ENCODE measurements around the gene STMN3. TPM values are rescaled to one million over a fixed set of nuclear protein-coding genes. Genes with fewer than 3 reads are reported as not detected.
"Not testable (repeated sequence)": the region's sequence is repeated elsewhere in the genome, so short reads cannot be mapped to it uniquely, and the experiment has no call there.

STMN3 gene
- total and polyA plus RNA-seq, 2 of the 8 experiments (the other 6 are each of a cell fraction or from before 2014, with no cell fraction given) = 51.5 to 63.1 TPM

- H3K4me3 ChIP-seq (ENCODE audit: extremely low read depth in 1 of 4, insufficient read depth in 2 of 4, low read depth in 3 of 4, low read length in 4 of 4); H4K91ac ChIP-seq (replicated peaks; ENCODE audit: insufficient read length, low read length); H4K5ac ChIP-seq (ENCODE audit: insufficient read length, low read depth, low read length); H2BK120ac ChIP-seq (replicated peaks; ENCODE audit: low read depth, low read length); FAIRE-seq; H3K27ac ChIP-seq (ENCODE audit: low read depth, low read length); H3K4ac ChIP-seq (replicated peaks; ENCODE audit: insufficient read length, low read depth, low read length); DNase-seq (ENCODE audit: low read depth in 1 of 2, low spot score in 2 of 2); H3K18ac ChIP-seq (ENCODE audit: extremely low read depth, low read length); H2BK20ac ChIP-seq (ENCODE audit: low read length); H2BK12ac ChIP-seq (ENCODE audit: low read depth, low read length); H2AK5ac ChIP-seq (ENCODE audit: low read depth, low read length); H3K79me2 ChIP-seq (ENCODE audit: control insufficient read depth in 1 of 2, insufficient read depth in 2 of 2, low read length in 2 of 2); H3K23ac ChIP-seq (ENCODE audit: insufficient read length); H4K20me1 ChIP-seq (replicated peaks in 1 of 2; ENCODE audit: control insufficient read depth in 1 of 2, insufficient read depth in 2 of 2, low read length in 2 of 2); H3K79me1 ChIP-seq (ENCODE audit: low read depth, low read length); H3K9ac ChIP-seq (replicated peaks in 1 of 4; ENCODE audit: extremely low read depth in 1 of 4, low read depth in 3 of 4, low read length in 3 of 4); H2BK5ac ChIP-seq (ENCODE audit: low read depth, low read length); H3K9me3 ChIP-seq (ENCODE audit: insufficient read depth in 2 of 2, low read depth in 1 of 2, low read length in 1 of 2); H2AFZ ChIP-seq (ENCODE audit: low read length); H3K36me3 ChIP-seq (ENCODE audit: control insufficient read depth in 2 of 4, insufficient read depth in 4 of 4, low read length in 3 of 4); H2BK15ac ChIP-seq (ENCODE audit: low read length); H3K56ac ChIP-seq (replicated peaks; ENCODE audit: insufficient read length, low read depth, low read length); POLR2A ChIA-PET (ENCODE audit: partially characterized antibody); H3K27me3 ChIP-seq (replicated peaks in 1 of 4; ENCODE audit: control insufficient read depth in 3 of 4, extremely low read depth in 1 of 4, insufficient read depth in 3 of 4, low read length in 3 of 4); H4K8ac ChIP-seq (ENCODE audit: extremely low read depth, insufficient read depth, low read length); H3K23me2 ChIP-seq (ENCODE audit: low read depth, low read length); H3K14ac ChIP-seq (ENCODE audit: insufficient read length): not testable (repeated sequence)
- Histone ChIP-seq H3K4me2 (ENCODE audit: insufficient read depth in 1 of 2, low read depth in 2 of 2, low read length in 2 of 2) (peak overlapping the region in 1 of 2 experiments; percentile 65; a peak in 1 of 4 replicates), H3K4me1 (replicated peaks in 1 of 4; ENCODE audit: control insufficient read depth in 3 of 4, insufficient read depth in 4 of 4, low read length in 3 of 4) (peaks cover 0 to 16% (median 1%) of the 10 kb centered on the region in 4 experiments; a peak in 3 of 7 replicates)
- 93% methylated on average over 5 of the region's 17 CpGs; no CpG with 5 or more reads in 1 of the 2 experiments for WGBS, 2 experiments (ENCODE audit: extremely low coverage in 1 of 2, insufficient coverage in 1 of 2, insufficient read length in 1 of 2, insufficient replicate concordance in 2 of 2, low coverage in 1 of 2, low lambda C conversion rate in 2 of 2, missing lambda C conversion rate in 1 of 2)
- CTCF ChIA-PET (ENCODE audit: partially characterized antibody) = interaction anchor here (4.0 kb wide), 1 partner anchor 10 kb away, joined by 28 read pairs; no protein-coding TSS in a partner anchor
Observed at GRCh38 chr20:63640686-63641085, 12.5 kb downstream of the STMN3 start.

All from H1 (cell line).